Measurements from ENCODE around the gene NLRP4.

DNA sequence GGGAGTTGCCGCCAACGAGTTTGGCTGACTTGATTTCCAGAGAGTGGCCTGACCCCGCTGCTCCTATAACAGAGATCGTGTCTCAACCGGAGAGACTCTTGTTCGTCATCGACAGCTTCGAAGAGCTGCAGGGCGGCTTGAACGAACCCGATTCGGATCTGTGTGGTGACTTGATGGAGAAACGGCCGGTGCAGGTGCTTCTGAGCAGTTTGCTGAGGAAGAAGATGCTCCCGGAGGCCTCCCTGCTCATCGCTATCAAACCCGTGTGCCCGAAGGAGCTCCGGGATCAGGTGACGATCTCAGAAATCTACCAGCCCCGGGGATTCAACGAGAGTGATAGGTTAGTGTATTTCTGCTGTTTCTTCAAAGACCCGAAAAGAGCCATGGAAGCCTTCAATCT, 21.6 kb downstream of the NLRP4 start:
- TF ChIP-seq, protein P1, sequence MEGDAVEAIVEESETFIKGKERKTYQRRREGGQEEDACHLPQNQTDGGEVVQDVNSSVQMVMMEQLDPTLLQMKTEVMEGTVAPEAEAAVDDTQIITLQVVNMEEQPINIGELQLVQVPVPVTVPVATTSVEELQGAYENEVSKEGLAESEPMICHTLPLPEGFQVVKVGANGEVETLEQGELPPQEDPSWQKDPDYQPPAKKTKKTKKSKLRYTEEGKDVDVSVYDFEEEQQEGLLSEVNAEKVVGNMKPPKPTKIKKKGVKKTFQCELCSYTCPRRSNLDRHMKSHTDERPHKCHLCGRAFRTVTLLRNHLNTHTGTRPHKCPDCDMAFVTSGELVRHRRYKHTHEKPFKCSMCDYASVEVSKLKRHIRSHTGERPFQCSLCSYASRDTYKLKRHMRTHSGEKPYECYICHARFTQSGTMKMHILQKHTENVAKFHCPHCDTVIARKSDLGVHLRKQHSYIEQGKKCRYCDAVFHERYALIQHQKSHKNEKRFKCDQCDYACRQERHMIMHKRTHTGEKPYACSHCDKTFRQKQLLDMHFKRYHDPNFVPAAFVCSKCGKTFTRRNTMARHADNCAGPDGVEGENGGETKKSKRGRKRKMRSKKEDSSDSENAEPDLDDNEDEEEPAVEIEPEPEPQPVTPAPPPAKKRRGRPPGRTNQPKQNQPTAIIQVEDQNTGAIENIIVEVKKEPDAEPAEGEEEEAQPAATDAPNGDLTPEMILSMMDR (IDR thresholded peaks at IDR 0.05; ENCODE audit: control extremely low read depth in 1 of 3, insufficient read depth in 1 of 3, low read depth in 1 of 3, low read length in 3 of 3), result no peak
- TF ChIP-seq, protein P2, sequence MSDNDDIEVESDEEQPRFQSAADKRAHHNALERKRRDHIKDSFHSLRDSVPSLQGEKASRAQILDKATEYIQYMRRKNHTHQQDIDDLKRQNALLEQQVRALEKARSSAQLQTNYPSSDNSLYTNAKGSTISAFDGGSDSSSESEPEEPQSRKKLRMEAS (IDR thresholded peaks at IDR 0.05), result no peak
- TF ChIP-seq JUND (IDR thresholded peaks at IDR 0.05; ENCODE audit: low read length), result no peak
- no peak for TF ChIP-seq POLR2A (IDR thresholded peaks at IDR 0.05; ENCODE audit: control extremely low read depth in 1 of 2, low read depth in 2 of 2, low read length in 2 of 2)
- TF ChIP-seq, protein P3, sequence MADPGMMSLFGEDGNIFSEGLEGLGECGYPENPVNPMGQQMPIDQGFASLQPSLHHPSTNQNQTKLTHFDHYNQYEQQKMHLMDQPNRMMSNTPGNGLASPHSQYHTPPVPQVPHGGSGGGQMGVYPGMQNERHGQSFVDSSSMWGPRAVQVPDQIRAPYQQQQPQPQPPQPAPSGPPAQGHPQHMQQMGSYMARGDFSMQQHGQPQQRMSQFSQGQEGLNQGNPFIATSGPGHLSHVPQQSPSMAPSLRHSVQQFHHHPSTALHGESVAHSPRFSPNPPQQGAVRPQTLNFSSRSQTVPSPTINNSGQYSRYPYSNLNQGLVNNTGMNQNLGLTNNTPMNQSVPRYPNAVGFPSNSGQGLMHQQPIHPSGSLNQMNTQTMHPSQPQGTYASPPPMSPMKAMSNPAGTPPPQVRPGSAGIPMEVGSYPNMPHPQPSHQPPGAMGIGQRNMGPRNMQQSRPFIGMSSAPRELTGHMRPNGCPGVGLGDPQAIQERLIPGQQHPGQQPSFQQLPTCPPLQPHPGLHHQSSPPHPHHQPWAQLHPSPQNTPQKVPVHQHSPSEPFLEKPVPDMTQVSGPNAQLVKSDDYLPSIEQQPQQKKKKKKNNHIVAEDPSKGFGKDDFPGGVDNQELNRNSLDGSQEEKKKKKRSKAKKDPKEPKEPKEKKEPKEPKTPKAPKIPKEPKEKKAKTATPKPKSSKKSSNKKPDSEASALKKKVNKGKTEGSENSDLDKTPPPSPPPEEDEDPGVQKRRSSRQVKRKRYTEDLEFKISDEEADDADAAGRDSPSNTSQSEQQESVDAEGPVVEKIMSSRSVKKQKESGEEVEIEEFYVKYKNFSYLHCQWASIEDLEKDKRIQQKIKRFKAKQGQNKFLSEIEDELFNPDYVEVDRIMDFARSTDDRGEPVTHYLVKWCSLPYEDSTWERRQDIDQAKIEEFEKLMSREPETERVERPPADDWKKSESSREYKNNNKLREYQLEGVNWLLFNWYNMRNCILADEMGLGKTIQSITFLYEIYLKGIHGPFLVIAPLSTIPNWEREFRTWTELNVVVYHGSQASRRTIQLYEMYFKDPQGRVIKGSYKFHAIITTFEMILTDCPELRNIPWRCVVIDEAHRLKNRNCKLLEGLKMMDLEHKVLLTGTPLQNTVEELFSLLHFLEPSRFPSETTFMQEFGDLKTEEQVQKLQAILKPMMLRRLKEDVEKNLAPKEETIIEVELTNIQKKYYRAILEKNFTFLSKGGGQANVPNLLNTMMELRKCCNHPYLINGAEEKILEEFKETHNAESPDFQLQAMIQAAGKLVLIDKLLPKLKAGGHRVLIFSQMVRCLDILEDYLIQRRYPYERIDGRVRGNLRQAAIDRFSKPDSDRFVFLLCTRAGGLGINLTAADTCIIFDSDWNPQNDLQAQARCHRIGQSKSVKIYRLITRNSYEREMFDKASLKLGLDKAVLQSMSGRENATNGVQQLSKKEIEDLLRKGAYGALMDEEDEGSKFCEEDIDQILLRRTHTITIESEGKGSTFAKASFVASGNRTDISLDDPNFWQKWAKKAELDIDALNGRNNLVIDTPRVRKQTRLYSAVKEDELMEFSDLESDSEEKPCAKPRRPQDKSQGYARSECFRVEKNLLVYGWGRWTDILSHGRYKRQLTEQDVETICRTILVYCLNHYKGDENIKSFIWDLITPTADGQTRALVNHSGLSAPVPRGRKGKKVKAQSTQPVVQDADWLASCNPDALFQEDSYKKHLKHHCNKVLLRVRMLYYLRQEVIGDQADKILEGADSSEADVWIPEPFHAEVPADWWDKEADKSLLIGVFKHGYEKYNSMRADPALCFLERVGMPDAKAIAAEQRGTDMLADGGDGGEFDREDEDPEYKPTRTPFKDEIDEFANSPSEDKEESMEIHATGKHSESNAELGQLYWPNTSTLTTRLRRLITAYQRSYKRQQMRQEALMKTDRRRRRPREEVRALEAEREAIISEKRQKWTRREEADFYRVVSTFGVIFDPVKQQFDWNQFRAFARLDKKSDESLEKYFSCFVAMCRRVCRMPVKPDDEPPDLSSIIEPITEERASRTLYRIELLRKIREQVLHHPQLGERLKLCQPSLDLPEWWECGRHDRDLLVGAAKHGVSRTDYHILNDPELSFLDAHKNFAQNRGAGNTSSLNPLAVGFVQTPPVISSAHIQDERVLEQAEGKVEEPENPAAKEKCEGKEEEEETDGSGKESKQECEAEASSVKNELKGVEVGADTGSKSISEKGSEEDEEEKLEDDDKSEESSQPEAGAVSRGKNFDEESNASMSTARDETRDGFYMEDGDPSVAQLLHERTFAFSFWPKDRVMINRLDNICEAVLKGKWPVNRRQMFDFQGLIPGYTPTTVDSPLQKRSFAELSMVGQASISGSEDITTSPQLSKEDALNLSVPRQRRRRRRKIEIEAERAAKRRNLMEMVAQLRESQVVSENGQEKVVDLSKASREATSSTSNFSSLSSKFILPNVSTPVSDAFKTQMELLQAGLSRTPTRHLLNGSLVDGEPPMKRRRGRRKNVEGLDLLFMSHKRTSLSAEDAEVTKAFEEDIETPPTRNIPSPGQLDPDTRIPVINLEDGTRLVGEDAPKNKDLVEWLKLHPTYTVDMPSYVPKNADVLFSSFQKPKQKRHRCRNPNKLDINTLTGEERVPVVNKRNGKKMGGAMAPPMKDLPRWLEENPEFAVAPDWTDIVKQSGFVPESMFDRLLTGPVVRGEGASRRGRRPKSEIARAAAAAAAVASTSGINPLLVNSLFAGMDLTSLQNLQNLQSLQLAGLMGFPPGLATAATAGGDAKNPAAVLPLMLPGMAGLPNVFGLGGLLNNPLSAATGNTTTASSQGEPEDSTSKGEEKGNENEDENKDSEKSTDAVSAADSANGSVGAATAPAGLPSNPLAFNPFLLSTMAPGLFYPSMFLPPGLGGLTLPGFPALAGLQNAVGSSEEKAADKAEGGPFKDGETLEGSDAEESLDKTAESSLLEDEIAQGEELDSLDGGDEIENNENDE (IDR thresholded peaks at IDR 0.05; ENCODE audit: insufficient replicate concordance, low read length), result no peak
- TF ChIP-seq POLR2AphosphoS5 (IDR thresholded peaks at IDR 0.05; ENCODE audit: low read depth, low read length), result no peak
- no peak for TF ChIP-seq SRF (IDR thresholded peaks at IDR 0.05; ENCODE audit: low read depth, low read length)
- TF ChIP-seq ZNF274 (IDR thresholded peaks at IDR 0.05; ENCODE audit: borderline replicate concordance, extremely low read depth, low read length), result no peak
- TF ChIP-seq YY1 (IDR thresholded peaks at IDR 0.05; ENCODE audit: low read depth, low read length), result no peak
- TF ChIP-seq HDAC6 (IDR thresholded peaks at IDR 0.05; ENCODE audit: low read depth, low read length), result no peak
- TF ChIP-seq CREB1 (IDR thresholded peaks at IDR 0.05), result no peak
- no peak for TF ChIP-seq TEAD4 (IDR thresholded peaks at IDR 0.05; ENCODE audit: low read depth, low read length)
- TF ChIP-seq SP1 (IDR thresholded peaks at IDR 0.05; ENCODE audit: low read depth, low read length), result no peak

All from H1 (cell line).